GM12801 (cell line): ENCODE data around the gene IWS1.

ENCODE experiments used
- CTCF ChIP-seq: IDR thresholded peaks from one replicate; pipeline ENCODE4 v1.5.1; 2011; ENCODE audit warnings: control low read depth; ENCODE audit not compliant: insufficient read length; ENCODE audit errors: extremely low read depth

IWS1 gene

GRCh38 chr2:127531221-127531648, 4.9 kb upstream of the IWS1 start:
- TF ChIP-seq CTCF: no peak

GRCh38 chr2:127530245-127531140, 4.2 kb upstream of the IWS1 start:
- no peak for TF ChIP-seq CTCF

GRCh38 chr2:127528487-127528886, 2.2 kb upstream of the IWS1 start:
- no peak for TF ChIP-seq CTCF

GRCh38 chr2:127527001-127527804, 914 bp upstream of the IWS1 start:
- TF ChIP-seq CTCF: no peak

- no peak for TF ChIP-seq CTCF
These were observed 578 bp downstream of the IWS1 start for GRCh38 chr2:127525691-127526131.

GRCh38 chr2:127523269-127523939, 2.9 kb downstream of the IWS1 start:
- TF ChIP-seq CTCF: no peak

GRCh38 chr2:127520424-127520823, 5.9 kb downstream of the IWS1 start:
- no peak for TF ChIP-seq CTCF
